NCI-H2227 (cell line): Measurements from ENCODE around the gene IFITM5.
A peak's percentile ranks its signal among the peaks of the same experiment; 100 is the strongest.
"Not testable (repeated sequence)": the region's sequence is repeated elsewhere in the genome, so short reads cannot be mapped to it uniquely, and the experiment has no call there.

Experiments used
- DNase-seq: peaks from one replicate; lab custom pipeline; 2025; ENCODE audit not compliant: unreplicated experiment; lab: John Stamatoyannopoulos, UW

The IFITM5 gene

DNA sequence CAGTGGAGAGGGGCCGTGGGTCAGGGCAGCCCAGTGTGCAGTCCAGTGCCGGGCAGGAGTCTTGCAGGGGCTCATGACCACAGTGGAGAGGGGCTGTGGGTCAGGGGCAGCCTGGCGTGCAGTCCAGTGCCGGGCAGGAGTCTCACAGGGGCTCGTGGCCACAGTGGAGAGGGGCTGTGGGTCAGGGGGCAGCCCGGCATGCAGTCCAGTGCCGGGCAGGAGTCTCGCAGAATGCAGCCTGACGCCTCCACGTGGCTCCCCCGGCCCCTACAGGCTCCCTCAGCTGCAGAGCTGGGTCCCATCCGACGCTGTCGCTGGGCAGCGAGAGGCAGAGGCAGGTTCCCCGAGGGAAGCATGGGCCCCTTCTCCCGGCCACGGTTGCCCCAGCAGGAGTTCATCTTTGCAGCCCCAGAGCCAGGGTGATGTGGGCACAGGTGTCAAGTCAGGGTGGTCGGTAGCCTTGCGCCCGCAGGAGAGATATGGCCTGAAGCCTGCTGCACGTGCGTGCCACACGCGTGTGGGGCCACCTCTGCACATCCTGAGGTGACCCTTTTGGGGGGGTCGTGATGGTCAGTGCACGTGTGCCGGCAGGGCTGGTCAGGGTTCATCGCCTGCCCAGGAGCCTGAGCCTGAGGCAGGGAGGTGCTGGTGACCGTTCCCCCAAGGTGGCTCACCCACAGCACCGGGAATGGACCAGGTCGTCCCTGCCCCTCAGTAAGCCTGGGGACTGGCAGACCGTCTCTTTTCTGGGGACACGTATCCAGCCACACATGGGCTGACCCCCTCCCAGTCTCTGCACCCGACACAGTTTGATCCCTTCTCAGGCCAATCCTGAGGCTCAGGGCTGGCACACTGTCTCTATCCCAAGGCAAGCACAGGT lies 2.9 kb downstream of the IFITM5 start:
- no peak for DNase-seq

- DNase-seq = no peak
Measured at GRCh38 chr11:295351-296170, 3.8 kb downstream of the IFITM5 start.

DNA sequence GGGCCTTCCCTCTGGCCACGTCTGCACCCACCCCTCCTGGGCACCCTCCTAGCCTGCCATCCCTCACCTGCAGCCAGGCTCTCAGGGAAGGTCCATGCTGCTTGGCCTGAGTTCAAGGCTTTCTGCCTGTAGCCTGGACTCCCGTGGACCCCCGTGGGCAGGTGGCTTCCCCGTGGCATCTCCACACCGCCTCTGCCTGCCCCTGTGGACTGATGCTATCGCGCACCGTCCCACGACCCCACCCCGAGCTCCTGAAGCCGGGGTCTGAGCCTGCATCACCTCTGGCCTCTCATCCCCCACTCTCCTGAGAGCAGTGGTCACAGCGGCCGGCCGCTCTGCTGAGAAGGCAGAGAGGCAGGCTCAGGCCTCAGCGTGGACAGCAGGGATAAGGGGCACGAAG lies 4.5 kb downstream of the IFITM5 start:
- DNase-seq = no peak

DNA sequence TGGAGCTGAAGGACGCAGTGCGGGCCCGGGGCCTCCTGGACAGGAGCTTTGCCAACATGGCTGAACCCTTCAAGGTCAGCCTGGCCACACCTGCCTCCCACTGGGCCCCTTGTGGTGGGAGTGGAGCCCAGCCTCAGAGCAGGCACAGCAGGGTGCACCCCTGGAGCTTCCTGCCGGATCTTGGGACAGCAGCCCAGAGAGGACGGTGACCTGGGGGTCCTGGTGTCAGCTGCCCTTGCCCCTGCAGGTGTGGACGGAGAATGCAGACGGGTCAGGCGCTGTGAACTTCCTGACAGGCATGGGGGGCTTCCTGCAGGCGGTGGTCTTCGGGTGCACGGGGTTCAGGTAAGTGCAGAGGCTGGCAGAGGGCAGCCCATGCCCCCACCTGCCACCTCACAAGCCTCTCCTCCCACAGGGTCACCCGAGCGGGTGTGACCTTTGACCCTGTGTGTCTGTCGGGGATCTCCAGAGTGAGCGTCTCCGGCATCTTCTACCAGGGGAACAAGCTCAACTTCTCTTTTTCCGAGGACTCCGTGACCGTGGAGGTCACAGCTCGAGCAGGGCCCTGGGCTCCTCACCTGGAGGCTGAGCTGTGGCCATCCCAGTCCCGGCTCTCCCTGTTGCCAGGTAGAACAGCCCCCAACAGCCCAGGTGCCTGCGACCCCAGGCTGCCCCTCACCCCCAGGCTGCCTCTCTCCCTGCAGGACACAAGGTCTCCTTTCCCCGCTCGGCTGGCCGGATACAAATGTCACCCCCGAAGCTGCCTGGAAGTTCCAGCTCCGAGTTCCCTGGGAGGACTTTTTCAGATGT lies 5.3 kb downstream of the IFITM5 start:
- no peak for DNase-seq

DNA sequence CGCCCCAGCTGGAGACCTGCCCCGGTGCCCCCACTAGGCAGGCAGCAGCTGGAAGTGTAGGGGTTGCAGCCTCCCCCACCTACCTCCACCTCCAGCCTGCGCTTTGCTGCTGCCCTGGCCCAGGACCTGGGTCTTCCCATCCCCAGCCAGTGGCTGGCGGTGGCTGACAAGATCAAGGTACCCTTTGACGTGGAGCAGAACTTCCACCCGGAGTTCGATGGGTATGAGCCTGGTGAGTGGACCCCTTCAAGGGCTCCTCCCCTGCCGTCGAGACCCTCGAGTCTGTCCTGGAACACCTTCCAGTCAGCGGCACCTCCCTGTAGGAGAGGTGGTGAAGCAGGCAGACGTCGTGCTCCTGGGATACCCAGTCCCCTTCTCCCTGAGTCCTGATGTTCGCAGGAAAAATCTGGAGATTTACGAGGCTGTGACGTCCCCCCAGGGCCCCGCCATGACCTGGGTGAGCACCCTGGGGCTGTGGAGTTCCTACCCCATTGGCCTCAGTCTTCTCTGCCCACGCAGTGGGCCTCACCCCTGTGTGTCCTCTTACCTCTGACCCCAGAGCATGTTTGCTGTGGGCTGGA lies 6.0 kb downstream of the IFITM5 start:
- DNase-seq = no peak

GRCh38 chr11:292211-293121 lies 6.9 kb downstream of the IFITM5 start:
- no peak for DNase-seq

- no peak for DNase-seq
Measured at GRCh38 chr11:291281-292210, 7.8 kb downstream of the IFITM5 start.

- no peak for DNase-seq
Measured at GRCh38 chr11:290621-291231, 8.6 kb downstream of the IFITM5 start.

GRCh38 chr11:289712-290620 lies 9.4 kb downstream of the IFITM5 start:
- no peak for DNase-seq

GRCh38 chr11:289398-289711 lies 10.0 kb downstream of the IFITM5 start:
- no peak for DNase-seq

GRCh38 chr11:288478-289397 lies 10.6 kb downstream of the IFITM5 start, which contains the start of gene PGGHG:
PGGHG (plus strand) TSS chr11:289126; CDS start chr11:289817, 691 bp downstream.
- peak; percentile 71 for DNase-seq

GRCh38 chr11:287821-288477 lies 11.4 kb downstream of the IFITM5 start:
- no peak for DNase-seq

- not testable (repeated sequence) for DNase-seq
Measured at GRCh38 chr11:286977-287820, 12.1 kb downstream of the IFITM5 start.

- DNase-seq = no peak
Measured at GRCh38 chr11:285894-286220, 13.5 kb downstream of the IFITM5 start.
